ENCODE data around the gene RBM38. TPM values are rescaled to one million over a fixed set of nuclear protein-coding genes. Genes with fewer than 3 reads are reported as not detected.

RBM38 gene
- total RNA-seq, 1 donor from 2014 or later: 16.6 TPM

DNA sequence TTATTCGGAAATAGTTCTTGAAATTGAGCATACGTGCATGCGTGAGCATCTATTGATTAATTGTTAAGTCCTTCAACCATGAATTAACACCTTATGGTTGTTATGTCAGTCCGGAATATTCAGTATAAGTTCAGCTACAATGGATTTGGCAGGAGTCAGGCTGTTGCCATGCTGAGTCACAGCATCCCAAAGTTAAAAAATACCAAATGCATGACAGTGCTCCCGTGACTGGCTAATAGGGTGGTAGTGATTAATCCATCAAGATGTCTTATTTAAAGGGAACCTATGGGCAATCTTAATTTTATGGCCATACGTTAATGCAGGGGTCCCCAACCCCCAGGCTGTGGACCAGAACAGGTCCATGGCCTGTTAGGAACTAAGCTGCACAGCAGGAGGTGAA lies 29.7 kb upstream of the RBM38 start:
- peaks cover 2% of the 10 kb centered on the region for H3K9me3 Mint-ChIP-seq (ENCODE audit: unreplicated experiment)
- peaks cover 2% of the 10 kb centered on the region for H3K27me3 Mint-ChIP-seq (ENCODE audit: unreplicated experiment)
- H3K4me1 Mint-ChIP-seq (ENCODE audit: low read depth, unreplicated experiment): peaks cover 6% of the 10 kb centered on the region
- TF ChIP-seq, protein P1, sequence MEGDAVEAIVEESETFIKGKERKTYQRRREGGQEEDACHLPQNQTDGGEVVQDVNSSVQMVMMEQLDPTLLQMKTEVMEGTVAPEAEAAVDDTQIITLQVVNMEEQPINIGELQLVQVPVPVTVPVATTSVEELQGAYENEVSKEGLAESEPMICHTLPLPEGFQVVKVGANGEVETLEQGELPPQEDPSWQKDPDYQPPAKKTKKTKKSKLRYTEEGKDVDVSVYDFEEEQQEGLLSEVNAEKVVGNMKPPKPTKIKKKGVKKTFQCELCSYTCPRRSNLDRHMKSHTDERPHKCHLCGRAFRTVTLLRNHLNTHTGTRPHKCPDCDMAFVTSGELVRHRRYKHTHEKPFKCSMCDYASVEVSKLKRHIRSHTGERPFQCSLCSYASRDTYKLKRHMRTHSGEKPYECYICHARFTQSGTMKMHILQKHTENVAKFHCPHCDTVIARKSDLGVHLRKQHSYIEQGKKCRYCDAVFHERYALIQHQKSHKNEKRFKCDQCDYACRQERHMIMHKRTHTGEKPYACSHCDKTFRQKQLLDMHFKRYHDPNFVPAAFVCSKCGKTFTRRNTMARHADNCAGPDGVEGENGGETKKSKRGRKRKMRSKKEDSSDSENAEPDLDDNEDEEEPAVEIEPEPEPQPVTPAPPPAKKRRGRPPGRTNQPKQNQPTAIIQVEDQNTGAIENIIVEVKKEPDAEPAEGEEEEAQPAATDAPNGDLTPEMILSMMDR (IDR thresholded peaks at IDR 0.05; ENCODE audit: partially characterized antibody, unreplicated experiment): no peak
- no peak overlapping the region for H3K4me3 Mint-ChIP-seq (ENCODE audit: unreplicated experiment)
- H3K27ac Mint-ChIP-seq (ENCODE audit: unreplicated experiment): no peak overlapping the region
- H3K36me3 Mint-ChIP-seq (ENCODE audit: unreplicated experiment): peaks cover 6% of the 10 kb centered on the region
- no peak for DNase-seq

DNA sequence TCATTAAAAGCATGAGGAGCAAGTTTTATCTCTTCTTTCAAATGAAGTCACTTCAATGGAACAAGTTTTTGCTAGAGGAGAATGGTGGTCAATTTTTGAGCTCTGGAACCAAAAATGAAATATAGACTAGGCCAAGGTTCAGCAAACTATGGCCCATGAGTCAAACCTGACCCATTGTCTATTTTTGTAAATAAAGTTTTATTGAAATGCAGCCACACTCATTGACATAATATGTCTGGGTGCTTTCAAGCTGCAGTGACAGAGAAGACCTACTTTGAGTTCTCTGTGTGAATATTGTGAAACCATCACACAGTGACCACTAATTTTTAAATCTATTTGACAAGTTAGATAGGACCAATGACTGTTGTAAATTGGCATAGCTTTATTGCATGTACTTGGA lies 26.7 kb upstream of the RBM38 start:
- TF ChIP-seq, protein P1 (IDR thresholded peaks at IDR 0.05; ENCODE audit: partially characterized antibody, unreplicated experiment): no peak
- Mint-ChIP-seq H3K36me3 (ENCODE audit: unreplicated experiment) (peaks cover 6% of the 10 kb centered on the region), H3K27me3 (ENCODE audit: unreplicated experiment) (peaks cover 2% of the 10 kb centered on the region), H3K27ac (ENCODE audit: unreplicated experiment) (no peak overlapping the region), H3K4me1 (ENCODE audit: low read depth, unreplicated experiment) (peaks cover 6% of the 10 kb centered on the region), H3K9me3 (ENCODE audit: unreplicated experiment) (peaks cover 2% of the 10 kb centered on the region), H3K4me3 (ENCODE audit: unreplicated experiment) (no peak overlapping the region)
- DNase-seq: no peak

DNA sequence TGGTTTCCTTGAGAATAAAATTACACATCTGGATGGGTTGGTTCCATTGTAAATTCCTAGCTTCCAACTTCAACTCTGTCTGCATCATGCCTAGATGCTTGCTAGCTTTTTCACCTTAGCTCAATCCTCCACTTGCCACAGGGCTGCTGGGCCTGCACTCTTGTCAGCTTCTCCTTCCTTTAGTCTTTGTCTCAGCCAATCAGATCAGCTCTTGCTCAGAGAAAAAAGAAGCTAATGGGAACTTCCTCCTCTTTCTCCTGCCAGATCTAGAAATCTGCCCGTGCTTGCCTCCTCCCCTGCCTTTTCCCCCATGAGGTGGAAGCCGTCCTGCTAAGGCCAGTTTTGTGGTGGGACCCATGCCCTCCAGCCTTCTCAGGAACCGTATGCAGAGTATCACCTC lies 21.6 kb upstream of the RBM38 start:
- no peaks in the 10 kb centered on the region for H3K36me3 Mint-ChIP-seq (ENCODE audit: unreplicated experiment)
- H3K4me3 Mint-ChIP-seq (ENCODE audit: unreplicated experiment): no peak overlapping the region
- peaks cover 6% of the 10 kb centered on the region for H3K4me1 Mint-ChIP-seq (ENCODE audit: low read depth, unreplicated experiment)
- DNase-seq: no peak
- H3K27ac Mint-ChIP-seq (ENCODE audit: unreplicated experiment): no peak overlapping the region
- no peaks in the 10 kb centered on the region for H3K9me3 Mint-ChIP-seq (ENCODE audit: unreplicated experiment)
- no peaks in the 10 kb centered on the region for H3K27me3 Mint-ChIP-seq (ENCODE audit: unreplicated experiment)
- TF ChIP-seq, protein P1 (IDR thresholded peaks at IDR 0.05; ENCODE audit: partially characterized antibody, unreplicated experiment): no peak

DNA sequence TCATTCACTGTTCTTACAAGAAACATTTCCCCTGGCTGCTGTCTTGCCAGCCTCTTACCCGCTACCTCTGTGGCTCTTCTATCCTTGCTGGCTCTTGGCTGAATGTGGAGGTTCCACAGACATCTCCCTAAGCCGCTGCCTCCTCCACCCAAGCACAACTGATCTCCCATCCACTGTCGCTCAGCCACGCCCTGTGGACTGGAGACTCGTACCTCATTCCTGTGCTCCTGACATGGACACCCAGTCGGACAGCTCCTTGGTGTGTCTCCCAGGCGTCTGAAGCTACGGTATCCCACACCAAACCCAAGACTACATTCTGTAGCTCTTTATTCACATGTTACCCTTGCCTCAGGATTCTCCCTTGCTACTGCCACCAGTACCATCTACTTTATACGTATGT lies 20.9 kb upstream of the RBM38 start:
- Mint-ChIP-seq H3K27me3 (ENCODE audit: unreplicated experiment) (no peaks in the 10 kb centered on the region), H3K4me3 (ENCODE audit: unreplicated experiment) (no peak overlapping the region), H3K9me3 (ENCODE audit: unreplicated experiment) (no peaks in the 10 kb centered on the region), H3K4me1 (ENCODE audit: low read depth, unreplicated experiment) (peaks cover 6% of the 10 kb centered on the region), H3K27ac (ENCODE audit: unreplicated experiment) (no peak overlapping the region), H3K36me3 (ENCODE audit: unreplicated experiment) (no peaks in the 10 kb centered on the region)
- DNase-seq: no peak
- TF ChIP-seq, protein P1 (IDR thresholded peaks at IDR 0.05; ENCODE audit: partially characterized antibody, unreplicated experiment): no peak

DNA sequence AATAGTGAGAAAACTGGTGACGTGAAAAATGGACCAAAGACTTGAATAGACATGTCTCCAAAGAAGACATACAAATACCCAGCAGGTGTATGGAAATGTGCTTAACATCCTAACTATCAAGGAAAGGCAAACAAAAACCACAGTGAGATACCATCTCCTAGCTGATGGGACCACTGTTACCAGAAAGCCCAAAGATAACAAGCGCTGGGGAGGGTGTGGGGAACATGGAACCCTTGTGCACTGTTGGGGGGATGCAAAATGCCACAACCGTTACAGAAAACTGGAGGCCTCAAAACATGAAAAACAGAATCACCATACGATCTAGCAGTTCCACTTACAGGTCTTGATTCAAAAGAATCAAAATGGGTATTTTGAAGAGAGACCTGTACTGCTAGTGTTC lies 19.8 kb upstream of the RBM38 start:
- H3K36me3 Mint-ChIP-seq (ENCODE audit: unreplicated experiment): no peaks in the 10 kb centered on the region
- H3K27ac Mint-ChIP-seq (ENCODE audit: unreplicated experiment): no peak overlapping the region
- peaks cover under 1% of the 10 kb centered on the region for H3K4me1 Mint-ChIP-seq (ENCODE audit: low read depth, unreplicated experiment)
- no peak overlapping the region for H3K4me3 Mint-ChIP-seq (ENCODE audit: unreplicated experiment)
- no peaks in the 10 kb centered on the region for H3K27me3 Mint-ChIP-seq (ENCODE audit: unreplicated experiment)
- no peak for DNase-seq
- no peaks in the 10 kb centered on the region for H3K9me3 Mint-ChIP-seq (ENCODE audit: unreplicated experiment)
- TF ChIP-seq, protein P1 (IDR thresholded peaks at IDR 0.05; ENCODE audit: partially characterized antibody, unreplicated experiment): no peak

All from glutamatergic neuron (in vitro differentiated cells).